ENCODE data around the gene ANXA2.

The ANXA2 gene

DNA sequence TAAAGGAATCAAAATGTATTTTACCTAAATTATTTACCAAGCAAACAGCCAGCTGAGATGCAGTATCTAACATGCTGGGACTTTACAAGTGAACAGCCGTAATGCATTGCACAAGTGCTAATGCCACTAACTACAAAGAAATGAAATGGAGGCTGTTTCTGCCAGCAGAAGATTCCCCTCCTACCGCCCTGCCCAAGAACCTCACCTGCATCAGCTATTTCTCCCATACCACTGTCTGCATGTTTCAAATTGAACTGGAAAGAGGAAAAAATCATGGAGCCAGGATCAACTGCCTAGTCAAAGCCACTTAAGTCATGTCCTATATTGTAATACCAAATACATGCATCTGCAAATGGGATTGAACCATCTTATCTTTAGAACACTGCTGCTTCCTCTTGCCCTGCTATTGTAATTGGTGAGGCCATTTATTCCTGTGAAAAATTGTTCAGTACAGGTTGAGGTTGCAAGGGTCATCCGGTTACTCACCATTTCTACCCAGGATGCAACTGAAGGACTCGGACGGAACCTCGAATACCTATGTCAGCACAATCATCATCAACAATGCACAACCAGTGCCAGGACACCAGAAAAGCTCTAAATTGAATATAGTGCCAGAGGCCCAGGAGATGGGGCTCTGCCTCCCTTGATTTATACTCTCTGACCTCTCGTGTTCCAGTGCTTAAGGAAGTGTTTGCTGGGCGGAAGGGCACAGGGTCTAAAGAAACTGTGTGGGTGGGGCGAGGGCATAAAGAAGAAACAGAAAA is 27.5 kb downstream of the ANXA2 start:
- DNase-seq (ENCODE audit: low read depth), result no peak

GRCh38 chr15:60369696-60370095 is 28.1 kb downstream of the ANXA2 start:
- no peak for DNase-seq (ENCODE audit: low read depth)

DNA sequence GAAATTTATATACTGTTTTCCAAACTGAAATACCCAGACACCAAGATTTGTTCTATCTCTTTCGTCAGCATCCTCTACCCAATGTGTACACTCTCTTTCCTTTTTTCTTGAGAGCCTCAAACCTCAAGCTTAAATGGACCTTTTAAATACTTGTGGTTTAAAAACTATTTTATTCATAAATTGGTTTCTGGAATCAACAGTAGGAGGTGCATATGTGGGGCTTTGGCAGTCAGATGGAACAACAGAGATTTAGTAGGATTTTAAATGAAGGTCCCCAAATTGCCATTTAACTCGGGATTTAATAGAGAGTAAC is 33.2 kb downstream of the ANXA2 start:
- DNase-seq (ENCODE audit: low read depth), result no peak

GRCh38 chr15:60363903-60364611 is 33.7 kb downstream of the ANXA2 start:
- no peak for DNase-seq (ENCODE audit: low read depth)

DNA sequence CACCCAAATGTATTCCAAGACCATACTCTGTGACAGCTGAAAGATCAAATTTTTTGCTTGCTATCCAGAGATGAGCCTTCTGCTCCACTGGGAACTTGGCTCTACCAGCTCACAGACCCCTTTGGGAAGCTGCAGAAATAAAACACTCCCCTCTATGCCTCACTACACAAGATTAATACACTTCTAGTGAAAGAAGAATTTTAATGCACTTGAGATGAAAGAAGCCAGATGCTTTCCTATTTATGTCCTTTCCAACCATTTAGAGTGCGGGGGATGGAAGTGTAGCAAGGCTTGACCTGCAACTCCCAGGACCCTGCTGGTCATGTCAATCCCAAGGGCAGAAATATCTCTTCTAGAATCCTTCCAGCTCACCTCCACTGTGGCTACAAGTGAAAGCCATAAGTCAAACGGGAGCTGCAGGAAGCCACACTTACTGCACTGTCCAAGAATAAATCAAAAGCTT is 34.7 kb downstream of the ANXA2 start:
- DNase-seq (ENCODE audit: low read depth), result no peak

DNA sequence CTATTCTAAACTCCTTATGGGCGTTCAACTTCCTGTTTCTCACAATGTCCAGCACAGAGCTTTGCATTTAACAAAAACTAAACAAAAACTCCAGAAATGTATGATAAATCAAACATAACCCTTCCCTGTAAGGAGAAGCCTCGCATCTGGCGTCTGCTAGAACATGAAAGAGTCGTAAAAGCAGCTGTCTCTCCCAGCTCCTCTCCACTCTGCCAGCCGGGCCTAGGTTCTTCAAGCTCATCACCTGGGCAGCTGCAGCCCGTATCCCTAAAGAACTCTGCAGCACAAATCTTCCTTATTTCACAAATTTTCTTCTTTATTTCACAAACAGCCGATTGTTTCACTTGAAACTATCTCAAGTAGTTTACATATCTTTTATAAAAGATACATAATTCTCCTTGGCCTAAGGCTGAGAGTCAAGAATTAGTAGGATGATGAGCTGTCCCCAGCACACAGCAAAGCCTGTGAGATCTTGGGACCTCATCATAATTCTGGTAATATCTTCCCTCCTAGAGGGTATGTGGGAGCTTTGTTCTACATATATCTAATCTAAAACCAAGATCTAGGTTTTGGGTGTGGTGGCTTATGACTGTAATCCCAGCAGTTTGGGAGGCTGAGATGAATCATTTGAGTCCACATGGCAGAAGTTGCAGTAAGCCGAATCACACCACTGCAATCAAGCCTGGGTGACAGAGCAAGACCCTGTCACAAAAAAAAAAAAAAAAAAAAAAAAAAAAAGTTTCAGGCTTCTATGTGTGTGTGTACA is 35.3 kb downstream of the ANXA2 start:
- peak; percentile 71 for DNase-seq (ENCODE audit: low read depth)

DNA sequence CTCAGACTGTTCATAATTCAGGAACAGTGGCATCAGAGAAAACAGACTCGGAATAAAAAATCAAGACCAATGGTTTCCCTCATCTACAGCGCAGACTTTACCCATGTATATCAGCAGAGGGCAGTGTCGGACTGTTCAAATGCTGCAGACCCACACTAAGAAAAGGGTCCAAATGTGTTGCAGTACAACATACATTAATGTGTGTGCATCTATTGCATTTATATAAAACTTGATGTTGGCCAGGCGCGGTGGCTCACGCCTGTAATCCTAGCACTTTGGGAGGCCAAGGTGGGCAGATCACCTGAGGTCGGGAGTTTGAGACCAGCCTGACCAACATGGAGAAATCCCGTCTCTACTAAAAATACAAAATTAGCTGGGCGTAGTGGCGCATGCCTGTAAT is 38.0 kb downstream of the ANXA2 start:
- DNase-seq (ENCODE audit: low read depth), result peak; percentile 63

DNA sequence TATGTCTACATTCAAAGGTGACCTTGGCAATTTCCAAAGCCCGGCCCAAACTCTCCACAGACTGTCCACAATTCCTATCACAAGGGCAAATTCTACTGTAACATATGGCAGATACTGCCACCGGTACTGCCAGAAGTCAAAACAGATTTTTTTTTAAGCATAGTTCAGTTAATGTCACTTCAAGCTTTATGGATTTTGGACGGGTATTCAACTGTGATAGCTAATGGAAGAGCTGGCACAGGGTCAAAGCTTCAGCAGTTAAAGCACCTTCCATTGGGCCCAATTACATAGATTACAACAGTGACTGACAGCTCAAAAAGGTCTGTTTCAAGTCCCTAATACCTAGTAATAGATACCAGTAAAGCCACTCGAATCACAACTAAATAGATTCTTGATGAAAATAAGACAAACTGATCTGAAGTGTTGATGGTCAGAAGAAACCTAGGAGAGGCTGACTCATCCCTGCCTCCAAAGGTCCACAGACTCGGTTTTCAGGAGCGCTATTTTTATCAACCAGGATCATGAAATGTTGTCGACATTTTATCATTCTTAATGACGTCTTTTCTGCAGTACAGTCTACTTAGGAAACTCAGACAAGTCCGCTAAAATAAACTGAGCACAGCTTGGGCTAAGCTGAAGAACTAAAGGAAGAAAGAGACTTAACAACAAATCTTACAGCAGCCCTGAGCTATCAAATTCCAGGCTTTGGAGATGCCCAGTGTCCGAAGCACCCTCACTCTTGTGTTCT is 38.7 kb downstream of the ANXA2 start:
- DNase-seq (ENCODE audit: low read depth), result no peak

- DNase-seq (ENCODE audit: low read depth), result no peak
Observed at GRCh38 chr15:60356832-60357231, 41.0 kb downstream of the ANXA2 start.

GRCh38 chr15:60355148-60355857 is 42.5 kb downstream of the ANXA2 start:
- DNase-seq (ENCODE audit: low read depth), result no peak

DNA sequence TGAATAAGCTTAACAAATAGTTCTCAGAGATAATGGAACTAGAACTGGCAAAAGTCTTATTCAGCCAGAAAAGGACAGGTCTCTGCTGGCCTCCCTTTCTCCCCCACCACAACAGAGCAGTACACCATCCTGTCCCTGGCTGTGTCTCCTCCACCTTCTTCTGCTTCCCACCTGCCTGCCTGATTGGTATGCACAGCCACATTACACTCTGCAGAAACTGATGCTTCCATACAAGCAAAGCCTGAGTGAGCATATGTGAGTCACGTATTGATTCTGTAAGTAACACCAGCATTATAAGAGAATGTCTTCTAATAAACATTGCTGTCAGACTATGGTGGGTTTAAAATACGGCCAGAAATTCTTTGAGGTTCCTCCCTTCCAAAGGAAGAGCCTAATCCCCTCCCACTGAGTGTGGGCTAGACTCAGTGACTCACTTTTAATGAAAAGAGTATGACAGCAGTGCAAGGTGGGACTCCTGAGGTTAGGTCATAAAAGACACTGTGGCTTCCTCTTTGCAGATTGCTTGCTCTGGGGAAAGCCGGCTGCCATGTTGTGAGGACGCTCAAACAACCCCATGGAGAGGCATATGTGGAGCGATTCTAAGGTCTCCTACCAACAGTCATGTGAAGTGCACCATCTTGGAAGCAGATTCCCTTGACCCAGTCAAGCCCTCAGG is 44.4 kb downstream of the ANXA2 start:
- DNase-seq (ENCODE audit: low read depth), result no peak

DNA sequence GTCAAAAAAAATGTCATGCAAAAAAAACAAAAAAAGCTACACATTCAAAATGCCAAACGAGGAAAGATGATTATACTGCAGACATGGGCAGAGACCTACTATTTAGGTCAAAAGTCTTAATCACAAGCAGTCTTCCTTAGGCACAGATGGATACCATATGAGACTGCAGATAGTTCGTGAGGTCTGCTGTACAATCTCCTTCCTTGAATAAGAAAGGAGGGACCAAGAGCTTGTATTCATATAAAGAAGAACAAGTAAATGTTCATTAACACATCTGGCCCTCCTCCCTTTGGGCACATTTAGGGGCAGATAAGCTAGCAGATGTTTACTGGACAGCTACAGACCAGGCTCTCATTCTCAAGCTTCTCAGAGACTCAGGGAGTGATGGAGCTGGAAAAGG is 45.3 kb downstream of the ANXA2 start:
- DNase-seq (ENCODE audit: low read depth), result no peak

DNA sequence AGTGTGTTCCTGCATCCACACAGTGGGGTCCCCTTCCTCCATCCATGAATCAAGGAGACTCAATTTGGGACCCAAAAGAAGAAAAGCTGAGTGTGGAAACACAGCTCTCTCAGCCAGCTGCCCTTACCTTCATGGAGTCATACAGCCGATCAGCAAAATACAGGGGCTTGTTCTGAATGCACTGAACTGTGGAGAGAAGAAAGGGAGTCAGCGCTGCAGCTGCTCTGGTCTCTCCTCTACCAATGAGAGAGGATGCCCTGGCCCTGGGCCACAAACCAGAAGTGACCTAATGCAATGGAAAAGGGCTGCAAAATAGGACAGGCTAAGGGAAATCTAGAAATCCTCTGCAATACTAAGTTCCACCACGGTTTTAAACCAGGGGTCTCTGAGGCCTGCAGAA is 46.7 kb downstream of the ANXA2 start:
- no peak for DNase-seq (ENCODE audit: low read depth)

DNA sequence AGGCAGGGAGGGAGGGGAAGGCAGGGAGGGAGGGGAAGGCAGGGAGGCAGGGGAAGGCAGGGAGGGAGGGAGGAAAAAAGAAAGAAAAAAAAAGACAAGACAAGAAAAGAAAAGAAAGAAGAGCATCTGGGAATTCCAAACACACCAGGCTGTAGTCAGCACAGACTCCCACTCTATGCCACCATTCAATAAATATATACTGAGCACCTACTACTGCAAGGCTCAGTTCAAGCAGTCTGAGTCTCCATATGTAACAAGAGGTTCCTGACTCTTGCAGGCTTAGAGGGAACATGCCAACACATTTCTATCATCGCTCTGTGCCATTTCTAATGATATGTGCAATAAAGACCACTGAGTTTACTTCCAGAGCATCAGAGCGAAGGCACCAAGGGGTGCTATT is 47.7 kb downstream of the ANXA2 start:
- no peak for DNase-seq (ENCODE audit: low read depth)

- no peak for DNase-seq (ENCODE audit: low read depth)
Observed at GRCh38 chr15:60349589-60349988, 48.2 kb downstream of the ANXA2 start.

DNA sequence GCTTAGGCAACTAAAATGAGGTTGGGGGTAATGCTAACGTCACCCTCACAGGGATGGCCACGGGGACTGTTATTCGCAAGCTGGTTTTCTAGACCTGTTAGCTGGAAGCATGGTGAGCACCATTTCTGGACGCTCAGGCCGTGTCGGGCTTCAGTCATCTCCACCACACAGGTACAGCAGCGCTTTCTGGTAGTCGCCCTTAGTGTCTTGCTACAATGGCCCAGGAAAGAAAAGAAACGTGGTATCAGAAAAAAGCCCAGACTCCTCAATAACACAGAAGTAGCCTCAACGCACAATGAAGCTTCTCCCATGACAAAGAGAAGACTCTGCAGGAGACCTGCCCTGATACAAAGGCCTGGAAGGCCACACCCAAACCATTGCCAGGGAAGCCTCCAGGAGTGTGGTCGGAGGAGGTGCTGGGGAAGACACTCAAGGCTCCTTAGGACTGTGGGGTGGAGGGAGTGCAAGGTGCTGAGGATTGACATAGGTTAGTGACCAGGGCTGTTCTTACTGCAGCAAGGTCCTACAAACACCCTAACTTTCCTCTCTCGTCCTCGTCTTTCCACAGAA is 50.2 kb downstream of the ANXA2 start:
- DNase-seq (ENCODE audit: low read depth), result no peak

DNA sequence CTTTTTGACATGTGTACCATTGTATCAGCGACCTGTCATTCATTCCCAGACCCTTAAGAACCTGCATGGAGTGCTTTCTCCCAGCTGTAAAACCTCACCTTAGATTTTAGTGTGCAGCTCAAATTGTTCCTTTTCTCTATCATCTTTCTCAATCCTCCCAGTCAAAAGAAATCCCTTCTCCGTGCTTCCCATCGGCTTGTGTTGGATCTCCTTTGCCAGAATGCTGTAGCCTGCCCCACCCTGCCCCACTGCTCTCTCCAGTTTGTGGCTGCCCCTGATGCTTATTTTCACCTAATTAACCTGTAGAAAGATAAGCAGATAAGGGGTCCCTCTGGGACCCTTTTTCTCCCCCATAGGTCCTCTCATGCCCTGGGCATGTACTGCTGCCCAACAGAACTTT is 51.1 kb downstream of the ANXA2 start:
- no peak for DNase-seq (ENCODE audit: low read depth)

GRCh38 chr15:60346077-60346476 is 51.7 kb downstream of the ANXA2 start:
- DNase-seq (ENCODE audit: low read depth), result no peak

GRCh38 chr15:60345598-60345997 is 52.2 kb downstream of the ANXA2 start:
- no peak for DNase-seq (ENCODE audit: low read depth)

- DNase-seq (ENCODE audit: low read depth), result no peak
Observed at GRCh38 chr15:60344987-60345386, 52.8 kb downstream of the ANXA2 start.

DNA sequence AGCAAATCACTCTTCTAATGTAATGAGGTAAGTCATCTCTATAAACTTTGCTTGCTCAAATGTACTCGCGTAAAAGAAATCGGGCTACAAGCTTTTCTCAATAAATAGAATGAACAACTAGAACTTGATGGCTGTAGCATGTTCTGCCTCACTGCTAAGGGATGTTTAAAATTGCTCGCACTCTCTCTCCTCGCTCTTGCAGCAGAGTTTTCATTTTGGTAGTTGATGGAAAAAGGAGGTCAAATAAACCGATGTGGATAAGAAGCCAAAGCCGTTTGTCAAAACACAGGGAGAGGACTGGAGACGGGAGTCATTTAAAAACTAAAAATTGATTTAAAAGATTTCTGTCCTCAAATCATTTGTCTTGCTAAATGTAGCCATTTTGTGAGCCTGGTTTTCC is 53.3 kb downstream of the ANXA2 start:
- DNase-seq (ENCODE audit: low read depth), result no peak
